Right lobe of liver (tissue), 6 donors: Measurements from ENCODE around the gene P2RX7. TPM values are rescaled to one million over a fixed set of nuclear protein-coding genes. Genes with fewer than 3 reads are reported as not detected.

Source experiments
- ATAC-seq, 4 donors: fragments of 200-7000 bp; cut with Tn5 transposase; one replicate each; pipeline ENCODE4 v1.9.1; 2020; ENCODE audit warnings: mild to moderate bottlenecking in 4 of 4, moderate library complexity in 4 of 4
- DNase-seq, 3 donors: peaks; one replicate each; pipeline ENCODE4 v3.0.0-alpha.2; 2020
- H3K27ac ChIP-seq, 3 donors: fragments of 200-600 bp; one replicate each; pipeline ENCODE4 v1.8.0; 2022
- H3K27me3 ChIP-seq, 2 donors: fragments of 200-600 bp; one replicate each; pipeline ENCODE4 v1.8.0; 2022
- H3K36me3 ChIP-seq, 4 donors: fragments of 200-600 bp; sonication (generic) in 1 of 4; one replicate each; pipeline versions ENCODE4 v1.5.1 to v1.8.0; 2017 to 2022; ENCODE audit warnings: control low read depth in 1 of 4
- H3K4me1 ChIP-seq, 4 donors: fragments of 200-600 bp; sonication (generic) in 1 of 4; one replicate each; pipeline versions ENCODE4 v1.5.1 to v1.8.0; 2017 to 2022; ENCODE audit warnings: control low read depth in 1 of 4
- H3K4me3 ChIP-seq, 3 donors: fragments of 200-600 bp; one replicate each; pipeline ENCODE4 v1.8.0; 2022
- H3K9me3 ChIP-seq, 4 donors: fragments of 200-600 bp; sonication (generic) in 1 of 4; one replicate each; pipeline versions ENCODE4 v1.5.1 to v1.8.0; 2017 to 2022; ENCODE audit warnings: control low read depth in 1 of 4
- POLR2A ChIP-seq: fragments of 450-650 bp; IDR thresholded peaks from one replicate; pipeline ENCODE4 v1.6.1; 2017; ENCODE audit warnings: antibody characterized with exemption, mild to moderate bottlenecking
- WGBS: methylation state at CpG from one replicate; pipeline ENCODE4 v1.1.6; 2018; ENCODE audit warnings: low coverage, low lambda C conversion rate; ENCODE audit not compliant: insufficient coverage; ENCODE audit errors: missing lambda C conversion rate; 5-methylcytosine and 5-hydroxymethylcytosine counted together
- intact Hi-C, 2 donors: fragments of 100-400 bp; cut with DNase I; formaldehyde crosslinking; loops; one replicate each; pipeline versions ENCODE4 v1.11.2 to v1.14.1; 2022
- total RNA-seq, 6 experiments: library from RNA; depleted of rRNA in 2 of 6; stranded (reverse); fragments of >200 nt in 2 of 6; fragmentation: NEBNext Ultra II Directional in 3 of 6; extraction: Animal tissue kit (Norgen Biotek cat#: 25700) in 3 of 6; gene quantifications; one replicate each; pipeline versions ENCODE4 v1.1.0 to v1.2.4, GENCODE V29; 2016 to 2023
- TF ChIP-seq, protein P1 (sequence below), 4 donors: fragments of 200-600 bp in 3 of 4; fragments of 450-650 bp in 1 of 4; IDR thresholded peaks; one replicate each; pipeline versions ENCODE4 v1.5.1 to v1.8.0; 2016 to 2022; ENCODE audit warnings: antibody characterized with exemption in 4 of 4, mild to moderate bottlenecking in 2 of 4
- donor health status: DM: no; HTN: yes; CAD: no.
- donor health status: DM: no; HTN: no; CAD: no.
- donor health status: DM: no; HTN: no; CAD: no.
- donor health status: DM: no; HTN: yes; CAD: no.
- donor health status: DM: no; HTN: yes; CAD: no.

The P2RX7 gene
- total RNA-seq, 6 experiments from 2014 or later: 2.5 to 11.4 (median 3.4) TPM

DNA sequence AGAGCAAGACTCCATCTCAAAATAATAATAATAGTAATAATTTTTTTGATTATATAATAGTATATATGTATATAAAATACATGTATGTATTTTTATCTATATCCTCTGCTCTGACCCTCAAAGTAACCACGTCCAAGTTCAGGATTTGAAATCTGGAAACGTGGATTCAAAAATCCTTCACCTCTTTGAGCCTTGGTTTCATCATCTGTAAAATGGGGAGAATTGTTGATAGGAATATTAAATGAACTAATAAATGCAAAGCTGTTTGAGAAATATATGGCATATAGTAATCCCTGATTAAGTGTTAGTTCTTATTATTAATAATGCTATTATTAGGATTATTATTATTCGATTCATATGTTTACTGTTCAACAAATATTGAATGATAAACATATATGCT is 2.6 kb downstream of the P2RX7 start:
- TF ChIP-seq, protein P1, sequence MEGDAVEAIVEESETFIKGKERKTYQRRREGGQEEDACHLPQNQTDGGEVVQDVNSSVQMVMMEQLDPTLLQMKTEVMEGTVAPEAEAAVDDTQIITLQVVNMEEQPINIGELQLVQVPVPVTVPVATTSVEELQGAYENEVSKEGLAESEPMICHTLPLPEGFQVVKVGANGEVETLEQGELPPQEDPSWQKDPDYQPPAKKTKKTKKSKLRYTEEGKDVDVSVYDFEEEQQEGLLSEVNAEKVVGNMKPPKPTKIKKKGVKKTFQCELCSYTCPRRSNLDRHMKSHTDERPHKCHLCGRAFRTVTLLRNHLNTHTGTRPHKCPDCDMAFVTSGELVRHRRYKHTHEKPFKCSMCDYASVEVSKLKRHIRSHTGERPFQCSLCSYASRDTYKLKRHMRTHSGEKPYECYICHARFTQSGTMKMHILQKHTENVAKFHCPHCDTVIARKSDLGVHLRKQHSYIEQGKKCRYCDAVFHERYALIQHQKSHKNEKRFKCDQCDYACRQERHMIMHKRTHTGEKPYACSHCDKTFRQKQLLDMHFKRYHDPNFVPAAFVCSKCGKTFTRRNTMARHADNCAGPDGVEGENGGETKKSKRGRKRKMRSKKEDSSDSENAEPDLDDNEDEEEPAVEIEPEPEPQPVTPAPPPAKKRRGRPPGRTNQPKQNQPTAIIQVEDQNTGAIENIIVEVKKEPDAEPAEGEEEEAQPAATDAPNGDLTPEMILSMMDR (IDR thresholded peaks at IDR 0.05): no peak
- no peak for TF ChIP-seq POLR2A
- 90% methylated on average over 3 of the region's 3 CpGs for WGBS

DNA sequence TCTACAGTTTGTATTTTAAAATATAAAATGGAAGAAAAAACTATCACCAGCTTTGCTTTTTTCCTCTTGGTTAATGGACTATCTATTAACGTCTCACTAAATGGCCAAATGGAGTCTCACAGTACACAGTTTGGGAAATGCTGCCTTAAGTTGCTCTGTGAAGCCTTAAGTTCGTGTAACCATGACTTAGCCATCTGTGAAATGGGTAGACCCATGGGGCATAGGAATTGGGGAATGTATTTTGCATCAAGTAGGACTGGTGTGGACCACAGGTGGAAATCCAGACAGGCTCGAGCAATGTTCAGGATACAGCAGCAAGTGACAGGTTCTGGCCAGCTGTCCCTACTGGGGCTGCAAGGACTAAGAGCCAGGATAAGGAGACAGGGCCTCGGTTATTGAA is 4.8 kb downstream of the P2RX7 start:
- DNase-seq: no peak
- H3K27me3 ChIP-seq: no peaks in the 10 kb centered on the region
- TF ChIP-seq, protein P1 (IDR thresholded peaks at IDR 0.05): no peak
- no peak for TF ChIP-seq POLR2A
- no peak overlapping the region for H3K27ac ChIP-seq
- no peaks in the 10 kb centered on the region for H3K9me3 ChIP-seq
- intact Hi-C loops: loop anchor here in 1 of 2 donors (10.0 kb wide), 1 partner anchor 87 kb away; no protein-coding TSS in a partner anchor
- H3K36me3 ChIP-seq: no peaks in the 10 kb centered on the region
- H3K4me3 ChIP-seq: no peak overlapping the region
- 84% methylated on average over 4 of the region's 4 CpGs for WGBS
- peaks cover 0 to 7% (median 3%) of the 10 kb centered on the region in 4 donors for H3K4me1 ChIP-seq
- ATAC-seq: no peak

More for the DNA sequence above, 2.6 kb downstream of the P2RX7 start:
- no peak overlapping the region for H3K27ac ChIP-seq
- no peaks in the 10 kb centered on the region for H3K9me3 ChIP-seq
- no peak for ATAC-seq
- DNase-seq: no peak
- H3K4me3 ChIP-seq: no peak overlapping the region
- no peaks in the 10 kb centered on the region for H3K27me3 ChIP-seq
- H3K4me1 ChIP-seq: peaks cover 0 to 19% (median 7%) of the 10 kb centered on the region in 4 donors
- no peaks in the 10 kb centered on the region for H3K36me3 ChIP-seq
- intact Hi-C loops: loop anchor here in 1 of 2 donors (10.0 kb wide), 1 partner anchor 89 kb away; no protein-coding TSS in a partner anchor

DNA sequence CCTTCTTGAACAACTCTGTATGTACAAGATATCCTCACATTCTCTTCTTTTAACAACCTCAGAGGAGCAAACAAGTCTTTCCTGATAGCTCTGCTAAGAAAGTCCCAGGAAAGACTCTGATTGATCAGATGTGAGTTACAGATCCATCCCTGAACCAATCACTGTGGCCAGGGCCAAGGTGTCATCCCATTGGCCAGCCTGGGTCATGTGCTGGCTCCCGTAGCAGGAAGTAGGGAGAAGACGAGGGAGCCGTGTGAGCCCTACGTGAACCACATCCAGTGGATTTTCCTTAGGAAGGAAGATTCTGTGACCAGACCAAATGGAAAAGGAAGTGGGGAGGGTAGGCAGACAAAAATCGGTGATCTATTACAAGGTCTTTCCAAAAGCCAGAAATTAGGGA is 5.6 kb downstream of the P2RX7 start:
- intact Hi-C loops: loop anchor here in 1 of 2 donors (10.0 kb wide), 1 partner anchor 87 kb away; no protein-coding TSS in a partner anchor
- WGBS: 85% methylated on average over 2 of the region's 5 CpGs

GRCh38 chr12:121139286-121139685 is 6.6 kb downstream of the P2RX7 start:
- DNase-seq (no peak), ATAC-seq (no peak)
- Histone ChIP-seq H3K27me3 (no peaks in the 10 kb centered on the region), H3K36me3 (no peaks in the 10 kb centered on the region), H3K27ac (no peak overlapping the region), H3K4me3 (no peak overlapping the region), H3K4me1 (no peaks in the 10 kb centered on the region), H3K9me3 (no peaks in the 10 kb centered on the region)
- no peak for TF ChIP-seq POLR2A
- TF ChIP-seq, protein P1 (IDR thresholded peaks at IDR 0.05): no peak
- WGBS: 100% methylated on average over 2 of the region's 5 CpGs
- intact Hi-C loops: loop anchor here in 1 of 2 donors (10.0 kb wide), 1 partner anchor 86 kb away; no protein-coding TSS in a partner anchor

More for the DNA sequence above, 5.6 kb downstream of the P2RX7 start:
- ATAC-seq (peak in 1 of 4 donors; percentile 34), DNase-seq (no peak)
- Histone ChIP-seq H3K36me3 (no peaks in the 10 kb centered on the region), H3K27me3 (no peaks in the 10 kb centered on the region), H3K4me1 (peaks cover 0 to 6% (median 2%) of the 10 kb centered on the region in 4 donors), H3K27ac (no peak overlapping the region), H3K4me3 (no peak overlapping the region), H3K9me3 (no peaks in the 10 kb centered on the region)
- TF ChIP-seq POLR2A: no peak
- TF ChIP-seq, protein P1 (IDR thresholded peaks at IDR 0.05): no peak
